Measurements from ENCODE around the gene ZNF613.
A peak's percentile ranks its signal among the peaks of the same experiment; 100 is the strongest.
"Not testable (repeated sequence)": the region's sequence is repeated elsewhere in the genome, so short reads cannot be mapped to it uniquely, and the experiment has no call there.

ZNF613 gene
- total RNA-seq: 2.4 reads per million, percentile 7 among the genes with 10 or more reads in this experiment

DNA sequence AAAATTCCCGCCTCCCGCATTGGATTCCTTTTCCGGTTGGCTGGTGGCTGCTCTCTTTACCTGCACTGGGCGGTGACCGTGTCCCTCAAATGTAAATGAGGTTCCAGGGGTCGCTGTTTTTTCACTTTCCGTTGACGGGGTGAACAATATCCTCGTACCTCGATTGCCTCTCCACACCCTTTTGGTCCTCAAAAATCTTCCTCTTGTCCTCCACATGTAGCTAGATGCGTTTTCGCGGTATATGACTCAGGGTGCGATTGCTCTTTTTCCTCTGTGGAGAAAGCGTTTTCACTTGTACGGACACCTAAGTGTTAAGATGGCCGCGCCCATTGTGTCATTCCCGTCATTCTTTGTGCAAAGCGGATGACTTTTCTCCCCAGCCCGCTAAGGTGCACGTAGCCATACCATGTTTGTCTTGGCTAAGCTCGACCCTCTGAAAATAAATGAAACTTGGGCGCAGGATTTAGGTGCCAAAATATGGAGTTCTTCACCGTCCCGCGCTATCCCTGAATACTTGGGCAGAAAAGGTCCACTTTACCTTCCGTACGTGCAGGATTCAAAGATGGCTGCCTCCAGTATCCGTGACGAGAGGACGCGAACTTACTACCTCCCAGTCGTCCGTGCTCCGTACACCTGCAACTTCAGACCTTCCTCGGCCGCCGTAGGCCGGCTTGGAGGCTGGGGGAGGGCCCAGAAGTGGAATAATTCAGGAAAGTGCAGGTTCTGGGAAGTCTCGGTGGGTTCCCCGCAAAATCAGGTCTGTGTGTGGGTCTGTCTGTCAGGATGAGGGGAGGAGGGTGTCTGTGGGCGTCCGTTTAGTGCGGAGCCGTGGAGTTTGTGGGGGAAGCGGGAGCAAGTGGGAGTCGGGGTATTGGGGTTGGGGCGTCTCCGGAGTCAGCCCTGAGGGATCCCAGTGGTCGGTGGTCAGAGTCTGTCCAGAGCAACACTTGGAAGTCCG, at the start of gene ZNF613:
ZNF613 (plus strand) TSS at position 689 of the 958 bp plus-strand sequence. CDS start 8,749 bp downstream, outside the sequence.
- DNase-seq: peak; percentile 76

DNA sequence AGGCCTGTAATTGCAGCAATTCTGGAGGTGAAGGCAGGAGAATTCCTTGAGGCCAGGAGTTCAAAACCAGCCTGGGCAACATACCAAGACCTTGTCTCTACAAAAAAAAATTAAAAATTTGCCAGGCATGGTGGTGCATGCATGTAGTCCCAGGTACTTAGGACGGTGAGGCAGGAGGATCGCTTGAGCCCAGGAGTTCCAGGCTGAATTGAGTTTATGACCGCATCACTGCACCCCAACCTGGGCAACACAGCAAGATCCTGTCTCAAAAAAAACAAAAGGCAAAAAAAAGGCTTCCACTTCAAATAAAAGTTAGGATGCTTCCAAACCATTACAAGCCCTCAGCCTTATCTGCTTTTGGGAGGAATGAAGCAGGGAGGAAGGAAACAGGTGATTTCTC, 44.8 kb upstream of the ZNF613 start:
- no peak for DNase-seq

DNA sequence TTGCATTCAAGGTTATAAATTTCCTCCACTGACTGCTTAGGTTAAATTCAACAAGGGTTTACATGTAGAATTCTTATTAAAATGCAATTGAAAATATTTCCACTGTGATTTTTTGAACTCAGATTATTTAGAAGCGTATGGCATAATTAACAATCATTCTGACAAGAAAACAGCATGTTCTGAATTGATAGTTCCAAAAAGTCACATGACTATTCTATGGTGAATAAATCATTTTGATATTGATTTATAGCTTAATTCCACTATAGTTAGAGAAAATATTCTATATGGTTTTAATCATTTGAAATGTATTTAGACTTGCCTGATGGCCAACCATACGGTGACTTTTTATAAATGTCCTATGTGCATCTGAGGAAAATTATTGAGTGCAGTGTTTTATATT, 42.6 kb upstream of the ZNF613 start:
- no peak for DNase-seq

DNA sequence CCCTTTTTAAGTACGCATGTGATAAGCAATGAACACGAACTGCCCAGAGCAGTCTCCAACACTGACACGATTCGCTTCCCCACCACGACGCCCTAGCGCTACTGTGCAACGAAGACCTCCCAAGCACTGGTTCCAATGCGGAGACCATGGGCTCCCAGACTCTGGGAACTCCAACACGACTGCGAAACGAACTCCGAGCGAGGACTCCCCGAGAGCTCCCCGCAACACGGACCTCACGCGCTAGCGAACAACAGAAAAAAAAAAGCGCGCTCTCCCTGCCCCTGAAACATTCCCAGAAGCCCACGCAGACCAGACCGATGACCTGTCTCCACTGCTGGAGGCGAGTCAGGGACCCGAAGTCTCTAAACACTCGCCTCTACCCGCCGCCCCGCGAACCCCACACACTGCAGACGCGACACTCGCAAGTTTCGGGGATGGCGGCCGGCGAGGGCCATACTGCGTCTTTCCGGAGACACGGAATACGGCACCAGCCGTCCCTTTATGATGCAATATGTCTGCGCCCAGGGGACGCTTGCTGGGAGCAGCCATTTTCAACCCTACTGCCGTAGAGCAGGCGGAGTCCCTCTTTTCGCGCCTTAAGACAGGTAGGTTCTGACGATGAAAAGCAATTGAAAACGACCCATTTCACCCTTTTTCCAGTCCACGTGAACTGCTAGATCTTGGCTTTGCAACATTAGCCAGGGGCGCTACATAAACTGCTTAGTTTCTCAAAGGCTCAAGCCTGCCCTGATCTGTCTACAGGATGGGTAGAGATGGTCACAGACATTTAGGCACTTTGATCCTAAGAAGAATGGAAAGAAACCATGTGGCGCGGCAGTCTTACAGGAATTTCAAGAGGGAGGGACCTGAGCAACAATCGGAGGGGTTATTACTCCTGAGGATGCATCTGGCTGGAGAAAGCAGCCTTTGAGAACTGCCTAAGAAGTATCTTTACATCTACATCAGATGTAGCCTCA, 39.5 kb upstream of the ZNF613 start, which contains the start of gene ZNF577:
ZNF577 (minus strand) TSS at position 430 of the 977 bp plus-strand sequence. CDS start 7,569 bp downstream, outside the sequence.
- DNase-seq: peak; percentile 56

DNA sequence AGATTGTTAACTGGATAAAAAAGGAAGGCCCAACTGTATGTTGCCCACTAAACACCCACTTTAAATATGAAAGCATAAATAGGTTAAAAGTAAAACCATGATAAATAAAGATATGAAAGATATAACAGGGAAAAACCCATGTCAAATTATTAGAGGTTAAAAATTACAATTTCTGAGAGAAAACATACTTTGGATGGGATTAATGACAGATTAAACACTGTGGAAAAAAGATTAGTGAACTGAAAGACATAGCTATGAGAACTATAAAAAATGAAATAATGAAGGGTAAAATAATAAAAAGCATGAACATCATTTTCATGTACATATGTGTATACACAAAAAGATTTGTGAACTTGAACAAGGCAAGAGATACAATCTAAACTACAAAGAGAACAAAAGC, 37.3 kb upstream of the ZNF613 start:
- DNase-seq: no peak

DNA sequence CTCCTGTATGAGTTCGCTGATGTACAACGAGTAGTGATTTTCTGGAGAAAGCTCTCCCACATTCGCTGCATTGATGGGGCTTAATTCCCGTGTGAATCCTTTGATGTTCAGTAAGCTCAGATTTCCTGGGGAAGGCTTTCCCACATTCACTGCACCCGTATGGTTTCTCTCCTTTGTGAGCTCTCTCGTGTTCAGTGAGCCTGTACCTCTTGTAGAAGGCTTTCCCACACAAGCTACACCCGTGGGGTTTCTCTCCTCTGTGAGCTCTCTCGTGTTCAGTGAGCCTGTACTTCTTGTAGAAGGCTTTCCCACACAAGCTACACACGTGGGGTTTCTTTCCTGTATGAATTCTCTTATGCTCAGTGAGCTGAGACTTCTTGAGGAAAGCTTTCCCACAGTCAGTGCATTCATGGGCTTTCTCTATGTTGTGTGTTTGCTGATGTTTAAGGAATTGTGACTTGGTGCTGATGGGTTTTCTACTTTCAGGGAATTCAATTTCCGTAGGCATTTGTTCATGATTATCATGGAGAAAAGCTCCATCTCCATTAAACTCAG, 36.0 kb upstream of the ZNF613 start:
- DNase-seq: no peak

DNA sequence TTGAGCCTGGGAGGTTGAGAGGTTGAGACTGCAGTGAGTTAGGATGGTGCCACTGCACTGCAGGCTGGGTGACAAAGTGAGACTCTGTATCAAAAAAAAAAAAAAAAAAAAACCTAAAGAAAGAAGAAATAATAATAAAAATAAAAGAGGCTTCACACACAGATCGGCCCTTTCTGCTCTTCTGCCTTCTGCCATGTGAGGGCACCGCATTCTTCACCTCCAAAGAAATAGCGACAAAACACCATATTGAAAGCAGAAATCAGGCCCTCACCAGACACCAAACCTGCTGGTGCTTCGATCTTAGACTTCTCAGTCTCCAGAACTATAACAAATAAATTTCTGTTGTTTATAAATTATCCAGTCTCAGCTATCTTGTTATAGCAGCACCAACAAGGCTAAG, 25.4 kb upstream of the ZNF613 start:
- DNase-seq: no peak

DNA sequence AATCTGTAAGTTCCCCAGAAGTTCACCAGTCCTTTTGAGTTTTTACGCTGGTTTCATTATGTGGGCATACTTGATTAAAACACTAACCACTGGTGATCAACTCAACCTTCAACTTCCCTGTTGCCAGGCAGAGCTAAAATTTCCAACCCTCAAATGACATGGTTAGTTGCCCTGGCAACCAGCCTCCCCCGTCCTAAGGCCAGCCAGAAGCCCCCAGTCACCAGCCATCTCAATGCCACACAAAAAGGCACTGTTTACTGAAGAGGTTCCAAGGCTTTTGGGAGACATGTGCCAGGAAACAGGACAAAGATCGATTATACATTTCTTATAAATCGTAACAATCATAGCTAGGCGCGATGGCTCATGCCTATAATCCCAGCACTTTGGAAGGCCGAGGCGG, 24.1 kb upstream of the ZNF613 start:
- DNase-seq: no peak

DNA sequence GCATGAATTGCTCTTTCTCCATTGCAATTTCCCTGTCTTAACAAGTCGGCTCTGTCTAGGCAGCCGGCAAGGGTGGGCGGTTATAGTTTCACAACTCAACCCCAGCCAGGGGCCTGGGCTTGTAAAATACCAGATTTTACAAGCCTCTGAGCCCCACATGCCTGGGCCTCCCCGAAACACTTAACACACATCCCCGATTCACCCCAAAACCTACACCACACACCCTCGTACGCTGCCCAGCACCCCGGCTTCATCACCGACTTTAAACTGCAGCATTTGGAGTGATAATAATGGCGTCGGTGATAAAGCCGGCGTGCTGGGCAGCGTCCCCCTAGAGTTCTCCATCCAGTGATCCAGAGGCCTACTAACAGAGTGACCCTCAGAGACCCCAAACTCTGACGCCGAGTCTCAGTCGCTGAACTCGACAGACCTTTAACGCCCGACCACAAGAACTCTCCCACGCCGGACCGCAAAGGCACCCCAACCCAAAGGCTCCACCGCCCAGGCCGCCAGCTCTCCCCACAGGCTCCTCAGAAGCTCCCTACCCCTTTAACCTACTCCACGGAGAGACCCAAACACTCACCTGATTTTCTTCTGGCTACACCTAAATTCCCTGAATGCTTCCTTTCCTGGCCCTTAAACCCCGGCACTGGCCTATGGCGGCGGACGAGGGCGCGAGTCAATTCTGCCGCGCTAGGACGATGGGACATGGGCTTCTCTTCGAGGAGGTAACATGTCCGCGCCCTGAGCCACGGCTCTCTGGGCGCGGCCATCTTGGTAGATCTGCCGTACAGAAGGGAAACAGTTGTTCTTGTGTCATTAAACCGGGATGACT, 22.7 kb upstream of the ZNF613 start, which contains the start of gene ZNF649:
ZNF649 (minus strand) TSS at position 687 of the 835 bp plus-strand sequence. CDS start 4,910 bp downstream, outside the sequence.
- DNase-seq: peak; percentile 72

DNA sequence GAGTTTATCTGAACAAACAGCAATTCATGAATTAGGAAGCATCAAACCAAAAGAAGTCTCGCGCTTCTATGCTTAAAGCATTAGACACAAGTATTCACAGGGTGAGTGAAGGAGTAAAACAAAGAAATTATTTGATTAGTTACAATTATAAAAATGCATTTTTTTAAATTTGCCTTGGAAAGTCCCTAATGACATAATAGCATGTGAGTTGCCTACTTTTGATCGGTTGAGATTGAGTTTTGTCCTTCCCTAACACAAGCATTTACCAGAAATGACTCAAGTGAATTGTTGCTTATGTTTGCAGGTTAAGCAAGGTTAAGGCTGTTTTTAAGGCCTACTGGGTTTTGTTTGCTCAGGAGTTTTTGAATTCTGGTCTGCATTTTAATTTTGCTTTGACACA, 22.1 kb upstream of the ZNF613 start:
- no peak for DNase-seq

DNA sequence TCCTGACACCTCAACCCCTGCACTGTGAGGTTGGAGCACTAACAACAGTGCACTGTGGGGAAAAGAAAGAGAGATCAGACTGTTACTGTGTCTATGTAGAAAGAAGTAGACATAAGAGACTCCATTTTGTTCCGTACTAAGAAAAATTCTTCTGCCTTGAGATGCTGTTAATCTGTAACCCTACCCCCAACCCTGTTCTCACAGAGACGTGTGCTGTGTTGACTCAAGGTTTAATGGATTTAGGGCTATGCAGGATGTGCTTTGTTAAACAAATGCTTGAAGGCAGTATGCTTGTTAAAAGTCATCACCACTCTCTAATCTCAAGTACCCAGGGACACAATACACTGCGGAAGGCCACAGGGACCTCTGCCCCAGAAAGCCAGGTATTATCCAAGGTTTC, 21.6 kb upstream of the ZNF613 start:
- not testable (repeated sequence) for DNase-seq

DNA sequence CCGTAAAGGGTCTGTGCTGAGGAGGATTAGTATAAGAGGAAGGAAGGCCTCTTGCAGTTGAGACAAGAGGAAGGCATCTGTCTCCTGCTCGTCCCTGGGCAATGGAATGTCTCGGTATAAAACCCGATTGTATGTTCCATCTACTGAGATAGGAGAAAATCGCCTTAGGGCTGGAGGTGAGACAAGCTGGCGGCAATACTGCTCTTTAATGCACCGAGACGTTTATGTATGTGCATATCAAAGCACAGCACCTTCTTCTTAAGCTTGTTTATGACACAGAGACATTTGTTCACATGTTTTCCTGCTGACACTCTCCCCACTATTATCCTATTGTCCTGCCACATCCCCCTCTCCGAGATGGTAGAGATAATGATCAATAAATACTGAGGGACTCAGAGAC, 21.2 kb upstream of the ZNF613 start:
- not testable (repeated sequence) for DNase-seq

DNA sequence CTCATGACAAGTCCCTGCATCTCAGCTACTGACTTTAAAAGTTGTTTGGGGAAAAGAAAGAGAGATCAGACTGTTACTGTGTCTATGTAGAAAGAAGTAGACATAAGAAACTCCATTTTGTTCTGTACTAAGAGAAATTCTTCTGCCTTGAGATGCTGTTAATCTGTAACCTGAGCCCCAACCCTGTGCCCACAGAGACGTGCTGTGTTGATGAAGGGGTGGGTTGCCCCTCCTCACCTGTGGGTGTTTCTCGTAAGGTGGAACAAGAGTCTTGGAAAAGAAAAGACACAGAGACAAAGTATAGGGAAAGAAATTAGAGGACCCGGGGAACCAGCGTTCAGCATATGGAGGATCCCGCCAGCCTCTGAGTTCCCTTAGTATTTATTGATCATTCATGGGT, 19.3 kb upstream of the ZNF613 start:
- not testable (repeated sequence) for DNase-seq

DNA sequence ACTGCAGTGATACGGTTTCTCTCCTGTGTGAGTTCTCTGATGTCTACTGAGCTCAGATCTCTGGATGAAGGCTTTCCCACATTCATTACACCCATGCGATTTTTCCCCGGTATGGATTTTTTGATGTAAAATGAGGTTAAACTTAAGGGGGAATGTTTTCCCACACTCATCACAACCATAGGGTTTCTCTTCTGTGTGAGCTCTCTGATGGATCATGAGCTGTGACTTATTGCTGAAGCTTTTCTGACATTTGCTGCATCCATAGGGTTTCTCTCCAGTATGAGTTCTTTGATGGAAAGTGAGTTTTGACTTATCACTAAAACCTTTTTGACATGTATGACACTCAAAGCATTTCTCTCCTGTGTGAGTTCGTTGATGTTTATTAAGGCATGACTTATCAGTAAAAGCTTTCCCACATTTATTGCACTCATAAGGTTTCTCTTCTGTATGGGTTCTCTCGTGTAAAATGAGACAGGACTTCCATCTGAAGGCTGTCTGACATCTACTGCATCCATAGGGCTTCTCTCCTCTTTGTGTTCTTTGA, 11.9 kb upstream of the ZNF613 start:
- DNase-seq: no peak

DNA sequence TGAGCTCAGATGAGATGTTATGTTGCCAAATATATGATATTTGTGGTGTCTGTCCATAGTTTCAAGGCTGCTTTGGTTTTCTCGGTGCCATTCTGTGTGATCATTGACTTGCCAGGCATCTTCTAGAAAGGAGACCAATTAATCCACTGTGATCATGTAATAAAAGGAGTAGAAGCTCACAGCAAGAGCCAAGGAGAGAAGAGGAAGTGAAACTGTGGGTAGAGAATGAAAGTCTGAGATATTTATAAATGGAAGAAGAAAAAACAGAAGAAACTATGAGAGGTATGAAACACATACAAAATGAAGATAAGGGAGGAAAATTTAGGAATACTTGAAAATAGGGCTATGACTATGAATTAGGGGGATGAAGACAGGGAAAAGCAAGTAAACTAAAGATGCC, 11.1 kb upstream of the ZNF613 start:
- DNase-seq: no peak

DNA sequence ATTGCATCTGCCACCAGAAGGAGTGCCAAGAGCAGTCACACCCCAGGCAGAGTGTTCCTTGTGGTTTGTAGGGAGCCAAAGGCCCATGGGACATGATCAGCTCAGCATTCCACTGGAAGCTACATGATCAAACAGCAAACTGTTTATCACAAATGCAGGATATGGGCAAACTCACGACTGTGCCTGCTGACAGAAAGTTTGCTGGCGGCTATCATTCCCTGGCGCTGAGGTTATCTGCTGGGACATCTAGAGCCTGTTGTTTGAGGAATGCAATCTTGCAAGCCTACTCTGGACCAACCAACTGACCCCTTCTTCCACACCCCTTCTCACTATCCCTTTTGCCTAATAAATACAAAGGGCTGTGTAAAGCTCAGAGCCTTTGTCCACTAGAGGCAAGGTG, 7.7 kb upstream of the ZNF613 start:
- DNase-seq: no peak

DNA sequence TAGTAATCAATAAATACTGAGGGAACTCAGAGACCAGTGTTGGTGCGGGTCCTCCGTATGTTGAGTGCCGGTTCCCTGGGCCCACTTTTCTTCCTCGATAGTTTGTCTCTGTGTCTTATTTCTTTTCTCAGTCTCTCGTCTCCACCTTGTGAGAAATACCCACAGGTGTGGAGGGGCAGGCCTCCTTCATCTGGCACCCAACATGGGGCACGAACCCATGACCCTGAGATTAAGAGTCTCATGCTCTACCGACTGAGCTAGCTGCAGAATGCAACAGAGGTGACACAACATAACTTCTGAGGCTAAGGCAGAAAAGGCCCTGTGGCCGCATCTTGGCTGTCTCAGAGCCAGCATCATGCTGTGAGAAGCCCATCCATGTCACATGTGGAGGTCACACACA, 5.3 kb upstream of the ZNF613 start:
- no peak for DNase-seq

DNA sequence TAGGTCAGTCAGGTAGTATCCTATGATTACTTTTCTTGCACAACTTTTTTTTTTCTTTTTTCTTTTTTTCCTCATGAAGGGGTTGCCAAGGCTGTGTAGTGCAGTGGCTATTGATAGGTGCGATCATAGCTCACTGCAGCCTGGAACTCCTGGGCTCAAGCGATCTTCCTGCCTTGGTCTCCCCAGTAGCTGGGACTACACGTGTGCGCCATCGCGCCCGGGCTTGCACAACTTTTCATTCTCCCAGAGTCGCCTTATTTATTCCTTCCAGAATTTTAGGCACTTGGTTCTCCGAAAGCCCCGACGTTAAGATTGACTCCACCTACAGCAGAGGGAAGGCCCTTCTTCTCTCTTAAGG, 867 bp upstream of the ZNF613 start:
- no peak for DNase-seq

DNA sequence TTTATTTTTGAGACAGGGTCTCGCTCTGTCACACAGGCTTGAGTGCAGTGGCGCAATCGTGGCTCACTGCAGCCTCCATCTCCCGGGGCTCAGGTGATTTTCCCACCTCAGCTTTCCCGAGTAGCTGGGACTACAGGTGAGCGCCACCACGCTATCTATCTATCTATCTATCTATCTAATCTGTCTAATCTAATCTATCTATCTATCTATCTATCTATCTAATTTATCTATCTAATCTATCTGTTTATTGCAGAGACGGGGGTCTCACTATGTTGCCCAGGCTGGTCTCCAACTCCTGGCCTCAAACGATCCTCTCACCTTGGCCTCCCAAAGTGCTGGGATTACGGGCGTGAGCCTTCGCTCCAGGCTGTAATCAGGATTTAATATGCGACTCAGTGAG, 587 bp downstream of the ZNF613 start:
- no peak for DNase-seq

DNA sequence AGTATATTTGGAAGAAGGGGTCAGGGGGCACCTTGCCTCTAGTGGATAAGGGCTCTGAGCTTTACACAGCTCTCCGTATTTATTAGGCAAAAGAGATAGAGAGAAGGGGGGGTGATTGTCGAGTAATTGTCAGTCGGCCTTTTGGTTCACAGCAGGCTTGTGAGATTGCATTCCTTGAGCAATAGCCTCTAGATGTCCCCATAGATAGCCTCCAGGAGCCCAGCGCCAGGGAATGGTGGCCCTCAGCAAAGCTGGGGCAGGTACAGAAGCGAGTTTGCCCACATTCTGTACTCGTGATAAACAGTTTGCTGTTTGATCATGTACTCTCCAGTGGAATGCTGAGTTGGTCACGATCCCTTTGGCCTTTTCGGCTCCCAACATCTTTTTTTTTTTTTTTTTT, 4.6 kb downstream of the ZNF613 start:
- DNase-seq: no peak

DNA sequence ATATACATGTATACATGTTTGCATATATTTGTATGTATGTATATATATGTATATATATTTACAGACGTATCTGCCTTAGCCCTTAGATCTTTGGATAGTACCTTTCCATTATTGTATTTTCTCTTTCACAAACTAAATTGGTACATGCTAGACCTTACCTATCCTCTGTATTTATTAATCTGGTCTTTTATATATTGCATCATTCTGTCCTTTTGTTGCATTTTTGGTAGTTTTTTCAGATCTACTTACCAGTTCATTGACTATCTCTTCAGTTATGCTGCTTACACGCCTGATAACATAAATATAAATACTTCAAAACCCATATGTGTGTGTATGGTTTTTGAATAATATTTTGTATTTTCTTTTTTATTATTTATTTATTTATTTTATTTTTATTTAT, 11.7 kb downstream of the ZNF613 start:
- no peak for DNase-seq

All from effector CD4-positive, alpha-beta T cell (primary cell).